ENCODE measurements around the gene PIF1. TPM values are rescaled to one million over a fixed set of nuclear protein-coding genes. Genes with fewer than 3 reads are reported as not detected.
"Not testable (repeated sequence)": the region's sequence is repeated elsewhere in the genome, so short reads cannot be mapped to it uniquely, and the experiment has no call there.

PIF1 gene
- total and polyA plus RNA-seq, 5 donors = 0.25 to 1.1 (median 0.79) TPM

DNA sequence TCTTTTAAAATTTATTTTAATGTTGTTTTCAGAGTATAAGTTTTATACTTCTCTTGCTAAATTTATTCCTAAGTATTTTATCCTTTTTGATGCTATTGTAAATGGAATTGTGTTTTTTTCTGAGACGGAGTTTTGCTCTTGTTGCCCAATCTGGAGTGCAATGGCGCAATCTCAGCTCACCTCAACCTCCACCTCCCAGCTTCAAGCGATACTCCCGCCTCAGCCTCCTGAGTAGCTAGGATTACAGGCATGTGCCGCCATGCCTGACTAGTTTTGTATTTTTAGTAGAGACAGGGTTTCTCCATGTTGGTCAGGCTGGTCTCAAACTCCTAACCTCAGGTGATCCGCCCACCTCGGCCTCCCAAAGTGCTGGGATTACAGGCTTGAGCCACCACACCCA lies 30.1 kb downstream of the PIF1 start:
- H3K27ac ChIP-seq (ENCODE audit: low read length); ATAC-seq; H3K4me1 ChIP-seq (ENCODE audit: control insufficient read depth, insufficient read depth, low read length); intact Hi-C loops (cut with DNase I); DNase-seq; H3K27me3 ChIP-seq (ENCODE audit: control insufficient read depth, insufficient read depth); H3K4me3 ChIP-seq (ENCODE audit: low read length); H3K9me3 ChIP-seq (ENCODE audit: control insufficient read depth, low read length): not testable (repeated sequence)
- 95% methylated on average over 7 of the region's 7 CpGs for WGBS

GRCh38 chr15:64792282-64792681 lies 33.2 kb downstream of the PIF1 start:
- Histone ChIP-seq H3K27me3 (ENCODE audit: control insufficient read depth, insufficient read depth) (no peaks in the 10 kb centered on the region), H3K4me1 (ENCODE audit: control insufficient read depth, insufficient read depth, low read length) (no peaks in the 10 kb centered on the region), H3K4me3 (ENCODE audit: low read length) (no peak overlapping the region), H3K9me3 (ENCODE audit: control insufficient read depth, low read length) (no peaks in the 10 kb centered on the region), H3K27ac (ENCODE audit: low read length) (no peak overlapping the region)
- intact Hi-C loops (cut with DNase I) = no loop called here
- WGBS = 92% methylated on average over 3 of the region's 3 CpGs
- ATAC-seq (peak in 1 of 2 donors; percentile 17), DNase-seq (no peak)

GRCh38 chr15:64791401-64791800 lies 34.0 kb downstream of the PIF1 start:
- no peaks in the 10 kb centered on the region for H3K27me3 ChIP-seq (ENCODE audit: control insufficient read depth, insufficient read depth)
- no peak for DNase-seq
- intact Hi-C loops (cut with DNase I) = no loop called here
- H3K4me1 ChIP-seq (ENCODE audit: control insufficient read depth, insufficient read depth, low read length) = peaks cover 2% of the 10 kb centered on the region
- WGBS = 26% methylated on average over 4 of the region's 4 CpGs
- ATAC-seq = peak; percentile 31 to 62
- no peaks in the 10 kb centered on the region for H3K9me3 ChIP-seq (ENCODE audit: control insufficient read depth, low read length)
- H3K4me3 ChIP-seq (ENCODE audit: low read length) = no peak overlapping the region
- no peak overlapping the region for H3K27ac ChIP-seq (ENCODE audit: low read length)

- 87% methylated on average over 4 of the region's 4 CpGs for WGBS
These were observed 41.7 kb downstream of the PIF1 start for GRCh38 chr15:64783796-64784195.

DNA sequence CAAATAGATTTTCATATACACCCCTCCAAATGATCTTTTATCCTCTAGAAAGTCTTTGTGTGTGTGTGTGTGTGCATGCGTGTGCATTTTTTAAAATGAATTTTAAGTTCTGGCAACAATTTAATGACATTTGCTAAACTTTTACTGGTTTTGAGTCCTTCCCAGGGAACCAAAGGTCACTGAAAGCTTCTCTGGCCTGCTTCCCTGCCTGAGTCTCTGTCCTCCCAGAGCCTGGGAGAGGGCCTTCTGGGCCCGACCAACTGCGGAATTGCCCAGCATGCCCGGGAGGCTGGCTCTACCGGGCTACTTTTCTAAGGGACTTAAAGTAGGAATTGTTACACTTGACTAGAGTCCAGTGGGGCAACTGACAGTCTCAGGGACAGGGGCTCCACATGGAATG lies 42.7 kb downstream of the PIF1 start:
- DNase-seq (peak in 1 of 3 donors; percentile 3), ATAC-seq (no peak)
- H3K9me3 ChIP-seq (ENCODE audit: control insufficient read depth, low read length) = no peaks in the 10 kb centered on the region
- H3K4me1 ChIP-seq (ENCODE audit: control insufficient read depth, insufficient read depth, low read length) = peaks cover 4% of the 10 kb centered on the region
- no peak overlapping the region for H3K27ac ChIP-seq (ENCODE audit: low read length)
- intact Hi-C loops (cut with DNase I) = no loop called here
- H3K4me3 ChIP-seq (ENCODE audit: low read length) = no peak overlapping the region
- H3K27me3 ChIP-seq (ENCODE audit: control insufficient read depth, insufficient read depth) = no peaks in the 10 kb centered on the region
- WGBS = 83% methylated on average over 5 of the region's 5 CpGs

More at GRCh38 chr15:64783796-64784195, 41.7 kb downstream of the PIF1 start:
- no peak overlapping the region for H3K27ac ChIP-seq (ENCODE audit: low read length)
- DNase-seq = no peak
- intact Hi-C loops (cut with DNase I) = no loop called here
- H3K4me1 ChIP-seq (ENCODE audit: control insufficient read depth, insufficient read depth, low read length) = peaks cover 4% of the 10 kb centered on the region
- no peaks in the 10 kb centered on the region for H3K27me3 ChIP-seq (ENCODE audit: control insufficient read depth, insufficient read depth)
- H3K4me3 ChIP-seq (ENCODE audit: low read length) = no peak overlapping the region
- peak in 1 of 2 donors; percentile 40 for ATAC-seq
- no peaks in the 10 kb centered on the region for H3K9me3 ChIP-seq (ENCODE audit: control insufficient read depth, low read length)

DNA sequence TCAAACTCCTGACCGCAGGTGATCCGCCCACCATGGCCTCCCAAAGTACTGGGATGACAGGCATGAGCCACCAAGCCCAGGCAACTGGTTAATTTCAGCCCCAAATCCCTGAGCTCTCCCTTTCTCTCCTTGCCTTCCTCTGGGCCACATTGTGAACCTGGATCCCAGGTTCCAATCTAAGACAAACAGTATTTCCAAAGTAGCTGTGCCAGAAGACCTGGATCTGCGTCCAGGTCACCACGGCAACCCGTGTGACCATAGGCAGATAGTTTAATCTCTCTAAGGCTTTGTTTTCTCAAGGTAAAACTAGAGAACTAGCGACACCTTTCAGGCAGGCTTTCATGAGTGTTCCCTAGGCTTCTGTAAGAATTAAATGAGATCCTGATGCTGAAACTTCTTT lies 44.1 kb downstream of the PIF1 start:
- H3K4me3 ChIP-seq (ENCODE audit: low read length) = no peak overlapping the region
- ATAC-seq (no peak), DNase-seq (no peak)
- 88% methylated on average over 6 of the region's 6 CpGs for WGBS
- H3K9me3 ChIP-seq (ENCODE audit: control insufficient read depth, low read length) = no peaks in the 10 kb centered on the region
- H3K27ac ChIP-seq (ENCODE audit: low read length) = no peak overlapping the region
- intact Hi-C loops (cut with DNase I) = no loop called here
- H3K4me1 ChIP-seq (ENCODE audit: control insufficient read depth, insufficient read depth, low read length) = peaks cover 3% of the 10 kb centered on the region
- H3K27me3 ChIP-seq (ENCODE audit: control insufficient read depth, insufficient read depth) = no peaks in the 10 kb centered on the region

DNA sequence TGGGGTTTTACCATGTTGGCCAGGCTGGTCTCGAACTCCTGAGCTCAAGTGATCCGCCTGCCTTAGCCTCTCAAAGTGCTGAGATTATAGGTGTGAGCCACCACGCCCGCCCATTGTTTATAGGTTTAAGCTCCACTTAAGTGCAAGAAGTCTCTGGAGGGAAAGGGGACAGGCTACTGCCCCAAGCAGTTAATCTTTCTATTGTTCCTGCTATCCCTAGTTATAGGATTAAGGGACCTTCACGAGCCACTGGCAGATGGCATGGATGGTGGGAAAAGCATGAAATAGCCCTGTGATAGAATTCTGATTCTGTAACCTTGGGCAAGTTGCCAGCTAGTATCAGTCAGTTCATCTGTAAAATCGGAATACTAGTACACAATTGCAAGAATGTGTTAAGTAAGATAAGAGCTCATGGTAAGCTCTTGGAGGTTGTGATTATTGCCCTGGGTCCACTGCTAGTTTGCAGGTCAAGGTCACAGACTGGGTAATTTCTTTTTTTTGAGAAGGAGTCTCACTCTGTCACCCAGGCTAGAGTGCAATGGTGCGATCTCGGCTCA lies 44.8 kb downstream of the PIF1 start:
- Histone ChIP-seq H3K9me3 (ENCODE audit: control insufficient read depth, low read length) (no peaks in the 10 kb centered on the region), H3K27me3 (ENCODE audit: control insufficient read depth, insufficient read depth) (no peaks in the 10 kb centered on the region), H3K4me1 (ENCODE audit: control insufficient read depth, insufficient read depth, low read length) (peaks cover 3% of the 10 kb centered on the region), H3K27ac (ENCODE audit: low read length) (no peak overlapping the region), H3K4me3 (ENCODE audit: low read length) (no peak overlapping the region)
- WGBS = 83% methylated on average over 8 of the region's 8 CpGs
- peak in 1 of 3 donors; percentile 7 for DNase-seq
- no peak for ATAC-seq
- intact Hi-C loops (cut with DNase I) = no loop called here

GRCh38 chr15:64779630-64780029 lies 45.8 kb downstream of the PIF1 start:
- DNase-seq (no peak), ATAC-seq (no peak)
- intact Hi-C loops (cut with DNase I) = no loop called here
- WGBS = 93% methylated on average over 1 of the region's 1 CpG
- Histone ChIP-seq H3K9me3 (ENCODE audit: control insufficient read depth, low read length) (no peaks in the 10 kb centered on the region), H3K4me1 (ENCODE audit: control insufficient read depth, insufficient read depth, low read length) (peaks cover 3% of the 10 kb centered on the region), H3K27me3 (ENCODE audit: control insufficient read depth, insufficient read depth) (no peaks in the 10 kb centered on the region), H3K27ac (ENCODE audit: low read length) (no peak overlapping the region), H3K4me3 (ENCODE audit: low read length) (no peak overlapping the region)

GRCh38 chr15:64779024-64779423 lies 46.4 kb downstream of the PIF1 start:
- no peaks in the 10 kb centered on the region for H3K9me3 ChIP-seq (ENCODE audit: control insufficient read depth, low read length)
- H3K27me3 ChIP-seq (ENCODE audit: control insufficient read depth, insufficient read depth) = no peaks in the 10 kb centered on the region
- DNase-seq (no peak), ATAC-seq (no peak)
- WGBS = 77% methylated on average over 2 of the region's 2 CpGs
- peaks cover 2% of the 10 kb centered on the region for H3K4me1 ChIP-seq (ENCODE audit: control insufficient read depth, insufficient read depth, low read length)
- intact Hi-C loops (cut with DNase I) = no loop called here
- no peak overlapping the region for H3K27ac ChIP-seq (ENCODE audit: low read length)
- no peak overlapping the region for H3K4me3 ChIP-seq (ENCODE audit: low read length)

- H3K4me3 ChIP-seq (ENCODE audit: low read length) = peak overlapping the region; percentile 65
- H3K4me1 ChIP-seq (ENCODE audit: control insufficient read depth, insufficient read depth, low read length) = peaks cover 4% of the 10 kb centered on the region
- peak overlapping the region; percentile 98 for H3K27ac ChIP-seq (ENCODE audit: low read length)
- intact Hi-C loops (cut with DNase I) = no loop called here
- no peaks in the 10 kb centered on the region for H3K27me3 ChIP-seq (ENCODE audit: control insufficient read depth, insufficient read depth)
- ATAC-seq (no peak), DNase-seq (peak in 2 of 3 donors; percentile 31 to 64)
- no peaks in the 10 kb centered on the region for H3K9me3 ChIP-seq (ENCODE audit: control insufficient read depth, low read length)
- 36% methylated on average over 25 of the region's 25 CpGs for WGBS
These were observed 49.1 kb downstream of the PIF1 start for GRCh38 chr15:64776402-64776786.

- intact Hi-C loops (cut with DNase I) = no loop called here
- no peaks in the 10 kb centered on the region for H3K27me3 ChIP-seq (ENCODE audit: control insufficient read depth, insufficient read depth)
- DNase-seq (peak; percentile 57 to 84 (median 72)), ATAC-seq (peak; percentile 47 to 55)
- peak within 1 kb of the TSS; percentile 65 for H3K4me3 ChIP-seq (ENCODE audit: low read length)
- peak within 1 kb of the TSS; percentile 98 for H3K27ac ChIP-seq (ENCODE audit: low read length)
- WGBS = 1% methylated on average over 89 of the region's 90 CpGs
- H3K9me3 ChIP-seq (ENCODE audit: control insufficient read depth, low read length) = no peaks in the 10 kb centered on the region
- H3K4me1 ChIP-seq (ENCODE audit: control insufficient read depth, insufficient read depth, low read length) = peaks cover 4% of the 10 kb centered on the region
These were observed 49.7 kb downstream of the PIF1 start, which contains the start of gene RBPMS2 for GRCh38 chr15:64775551-64776401. Gene RBPMS2 (minus strand): TSS chr15:64775589. CDS start chr15:64775319, 270 bp downstream.
